Measurements from ENCODE around the gene PALMD. TPM values are rescaled to one million over a fixed set of nuclear protein-coding genes. Genes with fewer than 3 reads are reported as not detected.

PALMD gene
- total and polyA plus RNA-seq, 8 donors: 1.2 to 16.2 (median 3.9) TPM

DNA sequence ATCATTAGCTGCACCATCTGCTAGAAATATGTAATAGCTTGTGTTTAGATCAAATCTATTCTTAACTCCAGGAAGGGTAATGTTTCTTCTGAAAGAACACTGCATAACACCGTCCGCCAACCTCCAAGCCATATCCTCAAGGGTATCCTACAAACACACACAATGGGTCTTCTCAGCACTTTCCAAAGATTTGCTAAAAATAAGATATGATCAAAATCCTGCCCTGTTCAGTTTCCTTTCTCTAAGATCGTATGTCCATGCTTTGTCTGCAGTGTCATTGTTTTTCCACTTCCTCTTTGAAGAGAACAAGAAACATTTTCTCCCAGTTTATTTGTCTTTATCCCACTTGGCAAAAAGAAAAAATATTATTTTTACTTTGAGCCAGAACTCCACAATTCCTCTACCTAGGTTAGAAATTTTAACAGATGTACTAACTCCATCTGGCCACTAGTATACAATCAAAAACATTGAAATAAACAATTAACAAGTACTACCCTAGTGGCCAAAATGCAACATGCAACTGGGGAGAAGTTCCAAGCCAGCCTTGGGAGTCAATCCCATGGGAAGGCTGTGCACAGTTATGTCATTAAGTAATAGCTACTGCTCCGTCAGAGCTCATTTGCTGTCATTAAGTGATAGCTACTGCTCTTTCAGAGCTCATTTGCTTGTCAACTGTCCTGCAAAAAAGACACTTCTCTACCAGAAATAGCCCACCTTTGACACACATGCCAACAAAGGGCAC lies 82.8 kb downstream of the PALMD start:
- Histone ChIP-seq H3K4me1 (no peaks in the 10 kb centered on the region), H3K27me3 (no peaks in the 10 kb centered on the region), H3K4me3 (no peak overlapping the region), H3K27ac (peak overlapping the region in 4 of 5 donors; percentile 14 to 30 (median 18)), H3K9me3 (no peaks in the 10 kb centered on the region), H3K36me3 (peaks cover 4 to 33% (median 5%) of the 10 kb centered on the region in 4 donors)
- TF ChIP-seq POLR2AphosphoS5 (IDR thresholded peaks at IDR 0.05): no peak
- TF ChIP-seq, protein P1, sequence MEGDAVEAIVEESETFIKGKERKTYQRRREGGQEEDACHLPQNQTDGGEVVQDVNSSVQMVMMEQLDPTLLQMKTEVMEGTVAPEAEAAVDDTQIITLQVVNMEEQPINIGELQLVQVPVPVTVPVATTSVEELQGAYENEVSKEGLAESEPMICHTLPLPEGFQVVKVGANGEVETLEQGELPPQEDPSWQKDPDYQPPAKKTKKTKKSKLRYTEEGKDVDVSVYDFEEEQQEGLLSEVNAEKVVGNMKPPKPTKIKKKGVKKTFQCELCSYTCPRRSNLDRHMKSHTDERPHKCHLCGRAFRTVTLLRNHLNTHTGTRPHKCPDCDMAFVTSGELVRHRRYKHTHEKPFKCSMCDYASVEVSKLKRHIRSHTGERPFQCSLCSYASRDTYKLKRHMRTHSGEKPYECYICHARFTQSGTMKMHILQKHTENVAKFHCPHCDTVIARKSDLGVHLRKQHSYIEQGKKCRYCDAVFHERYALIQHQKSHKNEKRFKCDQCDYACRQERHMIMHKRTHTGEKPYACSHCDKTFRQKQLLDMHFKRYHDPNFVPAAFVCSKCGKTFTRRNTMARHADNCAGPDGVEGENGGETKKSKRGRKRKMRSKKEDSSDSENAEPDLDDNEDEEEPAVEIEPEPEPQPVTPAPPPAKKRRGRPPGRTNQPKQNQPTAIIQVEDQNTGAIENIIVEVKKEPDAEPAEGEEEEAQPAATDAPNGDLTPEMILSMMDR (IDR thresholded peaks at IDR 0.05): peak in 3 of 7 experiments; percentile 10 to 47 (median 41)
- intact Hi-C loops (cut with DNase I; ENCODE audit: low total_unique reads): no loop called here
- peak in 1 of 2 donors; percentile 12 for DNase-seq
- WGBS, 5 donors: 75 to 84% (median 79%) methylated on average over 4 of the region's 4 CpGs

- Histone ChIP-seq H3K36me3 (peaks cover 0 to 20% (median 5%) of the 10 kb centered on the region in 4 donors), H3K4me1 (no peaks in the 10 kb centered on the region), H3K27ac (no peak overlapping the region), H3K9me3 (no peaks in the 10 kb centered on the region), H3K27me3 (no peaks in the 10 kb centered on the region), H3K4me3 (no peak overlapping the region)
- 86 to 94% (median 93%) methylated on average over 1 of the region's 1 CpG for WGBS, 5 donors
- intact Hi-C loops (cut with DNase I; ENCODE audit: low total_unique reads): no loop called here
- no peak for TF ChIP-seq EP300 (IDR thresholded peaks at IDR 0.05)
- TF ChIP-seq POLR2A (IDR thresholded peaks at IDR 0.05): no peak
- TF ChIP-seq, protein P1 (IDR thresholded peaks at IDR 0.05): no peak
- TF ChIP-seq POLR2AphosphoS5 (IDR thresholded peaks at IDR 0.05): no peak
- DNase-seq: no peak
These were observed 85.5 kb downstream of the PALMD start for GRCh38 chr1:99731384-99731783.

DNA sequence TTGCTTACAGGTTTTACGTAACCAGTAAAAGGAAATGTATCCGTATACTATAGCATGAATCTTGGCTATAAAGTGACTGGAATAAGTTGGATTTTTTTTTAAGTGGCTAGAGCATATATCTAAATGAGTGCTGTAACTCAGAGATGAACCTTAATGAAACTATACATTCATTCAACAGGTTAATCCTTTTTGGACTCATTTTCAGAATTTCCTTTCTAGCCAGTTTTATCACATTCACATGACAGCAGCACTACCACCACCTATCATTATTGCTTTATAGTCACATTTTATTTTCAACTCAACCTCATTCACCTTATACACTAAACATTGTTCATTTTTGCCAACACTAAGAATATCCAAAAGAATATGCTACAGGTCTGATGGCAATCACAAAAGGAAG lies 89.9 kb downstream of the PALMD start:
- no peak overlapping the region for H3K4me3 ChIP-seq
- 68 to 95% (median 93%) methylated on average over 2 of the region's 2 CpGs for WGBS, 5 donors
- H3K36me3 ChIP-seq: peaks cover 0 to 29% (median 16%) of the 10 kb centered on the region in 4 donors
- H3K27me3 ChIP-seq: no peaks in the 10 kb centered on the region
- TF ChIP-seq, protein P1 (IDR thresholded peaks at IDR 0.05): no peak
- TF ChIP-seq EP300 (IDR thresholded peaks at IDR 0.05) (no peak), POLR2AphosphoS5 (IDR thresholded peaks at IDR 0.05) (no peak), POLR2A (IDR thresholded peaks at IDR 0.05) (no peak)
- H3K9me3 ChIP-seq: no peaks in the 10 kb centered on the region
- H3K4me1 ChIP-seq: peaks cover 0 to 13% (median 3%) of the 10 kb centered on the region in 4 donors
- intact Hi-C loops (cut with DNase I; ENCODE audit: low total_unique reads): no loop called here
- no peak for DNase-seq
- no peak overlapping the region for H3K27ac ChIP-seq

- intact Hi-C loops (cut with DNase I; ENCODE audit: low total_unique reads): no loop called here
- Histone ChIP-seq H3K4me3 (no peak overlapping the region), H3K27me3 (no peaks in the 10 kb centered on the region), H3K9me3 (no peaks in the 10 kb centered on the region), H3K36me3 (peaks cover 0 to 41% (median 27%) of the 10 kb centered on the region in 4 donors), H3K4me1 (peaks cover 0 to 13% (median 3%) of the 10 kb centered on the region in 4 donors), H3K27ac (no peak overlapping the region)
- WGBS, 5 donors: 46 to 55% (median 50%) methylated on average over 4 of the region's 4 CpGs
- TF ChIP-seq, protein P1 (IDR thresholded peaks at IDR 0.05): peak in 1 of 7 experiments; percentile 22
- no peak for TF ChIP-seq POLR2AphosphoS5 (IDR thresholded peaks at IDR 0.05)
- peak in 1 of 2 donors; percentile 63 for DNase-seq
These were observed 91.1 kb downstream of the PALMD start for GRCh38 chr1:99737016-99737415.
